HEK293 (cell line): Measurements from ENCODE around the gene GTPBP1.

Source experiments
- CTCF ChIA-PET: fragments of 350-600 bp; formaldehyde crosslinking; extraction: SDS; loops from one replicate; lab custom pipeline; 2021; ENCODE audit warnings: antibody characterized with exemption; lab: Yijun Ruan, JAX
- POLR2A ChIA-PET: fragments of 300-600 bp; formaldehyde crosslinking; extraction: SDS; loops from one replicate; lab custom pipeline; 2020; ENCODE audit warnings: antibody characterized with exemption, inconsistent platforms; lab: Yijun Ruan, JAX
- H3K27ac ChIP-seq: fragments of 200-500 bp; sonication (Bioruptor generic); 2 replicates; pipeline ENCODE4 v1.5.1; 2014; ENCODE audit warnings: low read depth, low read length, control low read depth, inconsistent platforms; ENCODE audit errors: extremely low read depth
- H3K36me3 ChIP-seq, 2 experiments: fragments of 200-500 bp in 1 of 2; sonication (Bioruptor generic) in 1 of 2; 1 replicate in 1 of 2; 2 replicates in 1 of 2; pipeline ENCODE4 v1.5.1; 2014 to 2017; ENCODE audit warnings: inconsistent platforms in 2 of 2, low read length in 2 of 2; ENCODE audit not compliant: control insufficient read depth in 2 of 2, insufficient read depth in 1 of 2
- H3K4me1 ChIP-seq: fragments of 200-500 bp; sonication (Bioruptor generic); 2 replicates; pipeline ENCODE4 v1.5.1; 2014; ENCODE audit warnings: mild to moderate bottlenecking, low read length, inconsistent platforms; ENCODE audit not compliant: control insufficient read depth, insufficient read depth
- H3K4me3 ChIP-seq: 2 replicates; pipeline ENCODE4 v1.5.1; 2011; ENCODE audit warnings: low read depth, mild to moderate bottlenecking, control low read depth, low read length, moderate library complexity
- H3K9me3 ChIP-seq: fragments of 200-500 bp; sonication (Bioruptor generic); 2 replicates; pipeline ENCODE4 v1.5.1; 2014; ENCODE audit warnings: low read depth, low read length, inconsistent platforms; ENCODE audit not compliant: control insufficient read depth, insufficient read depth
- HIC1 ChIP-seq: fragments of 450-650 bp; formaldehyde crosslinking; IDR thresholded peaks from 2 replicates; pipeline ENCODE4 v1.5.1; 2016; ENCODE audit warnings: missing biosample characterization, missing genetic modification characterization
- IKZF3 ChIP-seq: fragments of 450-650 bp; IDR thresholded peaks from 2 replicates; pipeline ENCODE4 v1.5.0; 2018; ENCODE audit warnings: missing biosample characterization, mild to moderate bottlenecking, missing genetic modification characterization, moderate library complexity
- MZF1 ChIP-seq: fragments of 450-650 bp; formaldehyde crosslinking; IDR thresholded peaks from 2 replicates; pipeline ENCODE4 v1.5.1; 2017; ENCODE audit warnings: missing biosample characterization, missing genetic modification characterization, borderline replicate concordance
- PRDM1 ChIP-seq: fragments of 450-650 bp; formaldehyde crosslinking; IDR thresholded peaks from 2 replicates; pipeline ENCODE4; 2016; ENCODE audit warnings: missing biosample characterization, missing genetic modification characterization
- SP2 ChIP-seq: fragments of 450-650 bp; formaldehyde crosslinking; IDR thresholded peaks from 2 replicates; pipeline ENCODE4 v1.5.1; 2016; ENCODE audit warnings: missing biosample characterization, missing genetic modification characterization
- WT1 ChIP-seq: fragments of 450-650 bp; formaldehyde crosslinking; IDR thresholded peaks from 2 replicates; pipeline ENCODE4 v1.5.1; 2016; ENCODE audit warnings: missing biosample characterization, missing genetic modification characterization
- YY1 ChIP-seq: fragments of 450-650 bp; formaldehyde crosslinking; IDR thresholded peaks from 2 replicates; pipeline ENCODE4 v1.5.1; 2018; ENCODE audit warnings: missing biosample characterization, missing genetic modification characterization
- ZBTB49 ChIP-seq: fragments of 450-650 bp; formaldehyde crosslinking; IDR thresholded peaks from 2 replicates; pipeline ENCODE4 v1.5.1; 2016; ENCODE audit warnings: missing biosample characterization, missing genetic modification characterization, low read depth
- ZNF10 ChIP-seq: fragments of 450-650 bp; formaldehyde crosslinking; IDR thresholded peaks from 2 replicates; pipeline ENCODE4 v1.5.1; 2017; ENCODE audit warnings: missing biosample characterization, missing genetic modification characterization
- ZNF112 ChIP-seq: fragments of 450-650 bp; formaldehyde crosslinking; IDR thresholded peaks from 2 replicates; pipeline ENCODE4 v1.5.0; 2017; ENCODE audit warnings: missing biosample characterization, missing genetic modification characterization
- ZNF132 ChIP-seq: fragments of 450-650 bp; formaldehyde crosslinking; IDR thresholded peaks from 2 replicates; pipeline ENCODE4 v1.5.1; 2017; ENCODE audit warnings: missing biosample characterization, missing genetic modification characterization, borderline replicate concordance
- ZNF214 ChIP-seq: fragments of 450-650 bp; formaldehyde crosslinking; IDR thresholded peaks from 2 replicates; pipeline ENCODE4 v1.5.1; 2017; ENCODE audit warnings: missing biosample characterization, mild to moderate bottlenecking, missing genetic modification characterization, borderline replicate concordance
- ZNF292 ChIP-seq: fragments of 450-650 bp; formaldehyde crosslinking; IDR thresholded peaks from 2 replicates; pipeline ENCODE4 v1.5.1; 2016; ENCODE audit warnings: low read depth, missing biosample characterization, missing genetic modification characterization, borderline replicate concordance
- ZNF37A ChIP-seq: fragments of 450-650 bp; IDR thresholded peaks from 2 replicates; pipeline ENCODE4 v1.5.1; 2018; ENCODE audit warnings: missing biosample characterization, missing genetic modification characterization
- ZNF433 ChIP-seq: fragments of 450-650 bp; formaldehyde crosslinking; IDR thresholded peaks from 2 replicates; pipeline ENCODE4 v1.5.1; 2016; ENCODE audit warnings: missing biosample characterization, missing genetic modification characterization, low read depth
- ZNF48 ChIP-seq: fragments of 450-650 bp; formaldehyde crosslinking; IDR thresholded peaks from 2 replicates; pipeline ENCODE4 v1.5.1; 2016; ENCODE audit warnings: missing biosample characterization, missing genetic modification characterization
- ZNF549 ChIP-seq: fragments of 450-650 bp; IDR thresholded peaks from 2 replicates; pipeline ENCODE4 v1.5.1; 2018; ENCODE audit warnings: missing biosample characterization, missing genetic modification characterization, mild to moderate bottlenecking, inconsistent platforms, moderate library complexity
- ZNF580 ChIP-seq: fragments of 450-650 bp; formaldehyde crosslinking; IDR thresholded peaks from 2 replicates; pipeline ENCODE4 v1.5.1; 2016; ENCODE audit warnings: missing biosample characterization, missing genetic modification characterization
- ZNF610 ChIP-seq: fragments of 450-650 bp; formaldehyde crosslinking; IDR thresholded peaks from 2 replicates; pipeline ENCODE4 v1.5.1; 2016; ENCODE audit warnings: missing biosample characterization, missing genetic modification characterization, borderline replicate concordance
- ZNF660 ChIP-seq: fragments of 450-650 bp; IDR thresholded peaks from 2 replicates; pipeline ENCODE4 v1.5.1; 2018; ENCODE audit warnings: missing biosample characterization, mild to moderate bottlenecking, missing genetic modification characterization
- ZNF785 ChIP-seq: fragments of 450-650 bp; formaldehyde crosslinking; IDR thresholded peaks from 2 replicates; pipeline ENCODE4 v1.5.1; 2016; ENCODE audit warnings: missing biosample characterization, missing genetic modification characterization
- TF ChIP-seq, protein P1 (sequence below): fragments of 450-650 bp; formaldehyde crosslinking; conservative IDR thresholded peaks from 2 replicates; pipeline ENCODE4 v1.5.1; 2016; ENCODE audit warnings: low read depth, missing biosample characterization, missing genetic modification characterization
- TF ChIP-seq, protein P2 (sequence below): fragments of 450-650 bp; formaldehyde crosslinking; IDR thresholded peaks from 2 replicates; pipeline ENCODE4 v1.5.1; 2017; ENCODE audit warnings: missing biosample characterization, missing genetic modification characterization
- TF ChIP-seq, protein P3 (sequence below): fragments of 450-650 bp; formaldehyde crosslinking; IDR thresholded peaks from 2 replicates; pipeline ENCODE4 v1.5.1; 2017; ENCODE audit warnings: missing biosample characterization, missing genetic modification characterization

Gene GTPBP1

GRCh38 chr22:38706101-38706900 is 557 bp downstream of the GTPBP1 start (continued):
- no peak for TF ChIP-seq ZNF785
- no peak for TF ChIP-seq ZNF10
- no peak for TF ChIP-seq ZNF433 (tag by site-specific recombination)
- peak; percentile 88; the same call in 1 of the 2 replicates for TF ChIP-seq ZNF660
- no peak; the same call in 1 of the 2 replicates for TF ChIP-seq YY1
- TF ChIP-seq ZNF580 (tag by site-specific recombination), result no peak
- TF ChIP-seq, protein P1, sequence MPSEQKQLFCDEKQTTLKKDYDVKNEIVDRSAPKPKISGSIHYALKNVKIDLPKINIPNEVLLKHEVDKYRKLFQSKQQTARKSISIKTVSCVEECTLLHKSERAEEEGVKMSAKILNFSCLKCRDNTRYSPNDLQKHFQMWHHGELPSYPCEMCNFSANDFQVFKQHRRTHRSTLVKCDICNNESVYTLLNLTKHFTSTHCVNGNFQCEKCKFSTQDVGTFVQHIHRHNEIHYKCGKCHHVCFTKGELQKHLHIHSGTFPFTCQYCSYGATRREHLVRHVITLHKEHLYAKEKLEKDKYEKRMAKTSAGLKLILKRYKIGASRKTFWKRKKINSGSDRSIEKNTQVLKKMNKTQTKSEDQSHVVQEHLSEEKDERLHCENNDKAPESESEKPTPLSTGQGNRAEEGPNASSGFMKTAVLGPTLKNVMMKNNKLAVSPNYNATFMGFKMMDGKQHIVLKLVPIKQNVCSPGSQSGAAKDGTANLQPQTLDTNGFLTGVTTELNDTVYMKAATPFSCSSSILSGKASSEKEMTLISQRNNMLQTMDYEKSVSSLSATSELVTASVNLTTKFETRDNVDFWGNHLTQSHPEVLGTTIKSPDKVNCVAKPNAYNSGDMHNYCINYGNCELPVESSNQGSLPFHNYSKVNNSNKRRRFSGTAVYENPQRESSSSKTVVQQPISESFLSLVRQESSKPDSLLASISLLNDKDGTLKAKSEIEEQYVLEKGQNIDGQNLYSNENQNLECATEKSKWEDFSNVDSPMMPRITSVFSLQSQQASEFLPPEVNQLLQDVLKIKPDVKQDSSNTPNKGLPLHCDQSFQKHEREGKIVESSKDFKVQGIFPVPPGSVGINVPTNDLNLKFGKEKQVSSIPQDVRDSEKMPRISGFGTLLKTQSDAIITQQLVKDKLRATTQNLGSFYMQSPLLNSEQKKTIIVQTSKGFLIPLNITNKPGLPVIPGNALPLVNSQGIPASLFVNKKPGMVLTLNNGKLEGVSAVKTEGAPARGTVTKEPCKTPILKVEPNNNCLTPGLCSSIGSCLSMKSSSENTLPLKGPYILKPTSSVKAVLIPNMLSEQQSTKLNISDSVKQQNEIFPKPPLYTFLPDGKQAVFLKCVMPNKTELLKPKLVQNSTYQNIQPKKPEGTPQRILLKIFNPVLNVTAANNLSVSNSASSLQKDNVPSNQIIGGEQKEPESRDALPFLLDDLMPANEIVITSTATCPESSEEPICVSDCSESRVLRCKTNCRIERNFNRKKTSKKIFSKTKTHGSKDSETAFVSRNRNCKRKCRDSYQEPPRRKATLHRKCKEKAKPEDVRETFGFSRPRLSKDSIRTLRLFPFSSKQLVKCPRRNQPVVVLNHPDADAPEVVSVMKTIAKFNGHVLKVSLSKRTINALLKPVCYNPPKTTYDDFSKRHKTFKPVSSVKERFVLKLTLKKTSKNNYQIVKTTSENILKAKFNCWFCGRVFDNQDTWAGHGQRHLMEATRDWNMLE, result no peak
- TF ChIP-seq, protein P2, sequence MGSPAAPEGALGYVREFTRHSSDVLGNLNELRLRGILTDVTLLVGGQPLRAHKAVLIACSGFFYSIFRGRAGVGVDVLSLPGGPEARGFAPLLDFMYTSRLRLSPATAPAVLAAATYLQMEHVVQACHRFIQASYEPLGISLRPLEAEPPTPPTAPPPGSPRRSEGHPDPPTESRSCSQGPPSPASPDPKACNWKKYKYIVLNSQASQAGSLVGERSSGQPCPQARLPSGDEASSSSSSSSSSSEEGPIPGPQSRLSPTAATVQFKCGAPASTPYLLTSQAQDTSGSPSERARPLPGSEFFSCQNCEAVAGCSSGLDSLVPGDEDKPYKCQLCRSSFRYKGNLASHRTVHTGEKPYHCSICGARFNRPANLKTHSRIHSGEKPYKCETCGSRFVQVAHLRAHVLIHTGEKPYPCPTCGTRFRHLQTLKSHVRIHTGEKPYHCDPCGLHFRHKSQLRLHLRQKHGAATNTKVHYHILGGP (tag by site-specific recombination), result no peak
- no peak for TF ChIP-seq WT1 (tag by site-specific recombination)
- no peak for TF ChIP-seq ZNF132 (tag by site-specific recombination)
- no peak for TF ChIP-seq ZNF214
- TF ChIP-seq ZNF549 (tag by site-specific recombination), result no peak
- TF ChIP-seq, protein P3, sequence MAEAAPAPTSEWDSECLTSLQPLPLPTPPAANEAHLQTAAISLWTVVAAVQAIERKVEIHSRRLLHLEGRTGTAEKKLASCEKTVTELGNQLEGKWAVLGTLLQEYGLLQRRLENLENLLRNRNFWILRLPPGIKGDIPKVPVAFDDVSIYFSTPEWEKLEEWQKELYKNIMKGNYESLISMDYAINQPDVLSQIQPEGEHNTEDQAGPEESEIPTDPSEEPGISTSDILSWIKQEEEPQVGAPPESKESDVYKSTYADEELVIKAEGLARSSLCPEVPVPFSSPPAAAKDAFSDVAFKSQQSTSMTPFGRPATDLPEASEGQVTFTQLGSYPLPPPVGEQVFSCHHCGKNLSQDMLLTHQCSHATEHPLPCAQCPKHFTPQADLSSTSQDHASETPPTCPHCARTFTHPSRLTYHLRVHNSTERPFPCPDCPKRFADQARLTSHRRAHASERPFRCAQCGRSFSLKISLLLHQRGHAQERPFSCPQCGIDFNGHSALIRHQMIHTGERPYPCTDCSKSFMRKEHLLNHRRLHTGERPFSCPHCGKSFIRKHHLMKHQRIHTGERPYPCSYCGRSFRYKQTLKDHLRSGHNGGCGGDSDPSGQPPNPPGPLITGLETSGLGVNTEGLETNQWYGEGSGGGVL (tag by site-specific recombination), result peak; percentile 56; the same call in 1 of the 2 replicates
- peak; percentile 77 for TF ChIP-seq HIC1
- TF ChIP-seq, all 188 proteins: peak for 29

GRCh38 chr22:38706901-38707195 is 1.1 kb downstream of the GTPBP1 start:
- H3K36me3 ChIP-seq, result peaks cover 5 to 32% of the 10 kb centered on the region in 2 experiments; a peak in 1 of 3 replicates
- peak overlapping the region; percentile 94 for H3K27ac ChIP-seq
- H3K9me3 ChIP-seq, result no peaks in the 10 kb centered on the region
- peaks cover 13% of the 10 kb centered on the region for H3K4me1 ChIP-seq
- POLR2A ChIA-PET, result interaction anchor here (0.7 to 2.0 kb wide), 5 partner anchors 8 to 211 kb away, joined by 3 to 17 read pairs (median 7); no protein-coding TSS in a partner anchor
- CTCF ChIA-PET, result interaction anchor here (1.2 to 2.2 kb wide), 5 partner anchors 12 to 26 kb away, joined by 4 to 19 read pairs (median 5); no protein-coding TSS in a partner anchor
- peak overlapping the region; percentile 92 for H3K4me3 ChIP-seq
- no peak for TF ChIP-seq ZNF48 (tag by site-specific recombination)
- peak; percentile 90 for TF ChIP-seq PRDM1
- no peak for TF ChIP-seq SP2 (tag by site-specific recombination)
- TF ChIP-seq ZNF112 (tag by site-specific recombination), result no peak
- TF ChIP-seq ZNF292, result no peak
- TF ChIP-seq ZNF610 (tag by site-specific recombination), result no peak
- TF ChIP-seq IKZF3 (tag by site-specific recombination), result 0 out of 2 replicates have a peak, but pooled peaks have one; percentile 33
- no peak for TF ChIP-seq ZNF37A (tag by site-specific recombination)
- TF ChIP-seq ZBTB49 (tag by site-specific recombination), result no peak
- no peak for TF ChIP-seq MZF1 (tag by site-specific recombination)
